Measurements from ENCODE around the gene GSTM5.
"Not testable (repeated sequence)": the region's sequence is repeated elsewhere in the genome, so short reads cannot be mapped to it uniquely, and the experiment has no call there.

The GSTM5 gene

GRCh38 chr1:109697066-109697465 is 15.0 kb upstream of the GSTM5 start:
- no peak for DNase-seq (ENCODE audit: low read depth in 2 of 2)

GRCh38 chr1:109697861-109698260 is 14.2 kb upstream of the GSTM5 start:
- not testable (repeated sequence) for DNase-seq (ENCODE audit: low read depth in 2 of 2)

GRCh38 chr1:109702940-109703339 is 9.1 kb upstream of the GSTM5 start:
- DNase-seq (ENCODE audit: low read depth in 2 of 2), result not testable (repeated sequence)

- DNase-seq (ENCODE audit: low read depth in 2 of 2), result no peak
Measured at GRCh38 chr1:109704173-109704572, 7.9 kb upstream of the GSTM5 start.

GRCh38 chr1:109705411-109705810 is 6.6 kb upstream of the GSTM5 start:
- no peak for DNase-seq (ENCODE audit: low read depth in 2 of 2)

GRCh38 chr1:109708949-109709348 is 3.1 kb upstream of the GSTM5 start:
- DNase-seq (ENCODE audit: low read depth in 2 of 2), result not testable (repeated sequence)

GRCh38 chr1:109709822-109710221 is 2.2 kb upstream of the GSTM5 start:
- not testable (repeated sequence) for DNase-seq (ENCODE audit: low read depth in 2 of 2)

- no peak for DNase-seq (ENCODE audit: low read depth in 2 of 2)
Measured at GRCh38 chr1:109712321-109712864, 342 bp downstream of the GSTM5 start.

- no peak for DNase-seq (ENCODE audit: low read depth in 2 of 2)
Measured at GRCh38 chr1:109713636-109714035, 1.6 kb downstream of the GSTM5 start.

GRCh38 chr1:109714661-109715372 is 2.8 kb downstream of the GSTM5 start:
- no peak for DNase-seq (ENCODE audit: low read depth in 2 of 2)

- no peak for DNase-seq (ENCODE audit: low read depth in 2 of 2)
Measured at GRCh38 chr1:109716121-109716520, 4.1 kb downstream of the GSTM5 start.

GRCh38 chr1:109716570-109717090 is 4.6 kb downstream of the GSTM5 start:
- no peak for DNase-seq (ENCODE audit: low read depth in 2 of 2)

- DNase-seq (ENCODE audit: low read depth in 2 of 2), result no peak
Measured at GRCh38 chr1:109717729-109718128, 5.7 kb downstream of the GSTM5 start.

GRCh38 chr1:109718495-109718894 is 6.4 kb downstream of the GSTM5 start:
- no peak for DNase-seq (ENCODE audit: low read depth in 2 of 2)

GRCh38 chr1:109719337-109719837 is 7.3 kb downstream of the GSTM5 start:
- no peak for DNase-seq (ENCODE audit: low read depth in 2 of 2)

- DNase-seq (ENCODE audit: low read depth in 2 of 2), result no peak
Measured at GRCh38 chr1:109721042-109721441, 9.0 kb downstream of the GSTM5 start.

GRCh38 chr1:109721971-109722370 is 9.9 kb downstream of the GSTM5 start:
- no peak for DNase-seq (ENCODE audit: low read depth in 2 of 2)

GRCh38 chr1:109722908-109723691 is 11.0 kb downstream of the GSTM5 start:
- no peak for DNase-seq (ENCODE audit: low read depth in 2 of 2)

- DNase-seq (ENCODE audit: low read depth in 2 of 2), result no peak
Measured at GRCh38 chr1:109724933-109725332, 12.9 kb downstream of the GSTM5 start.

GRCh38 chr1:109725510-109725909 is 13.5 kb downstream of the GSTM5 start:
- no peak for DNase-seq (ENCODE audit: low read depth in 2 of 2)

GRCh38 chr1:109726007-109726406 is 14.0 kb downstream of the GSTM5 start:
- no peak for DNase-seq (ENCODE audit: low read depth in 2 of 2)

GRCh38 chr1:109726728-109727373 is 14.8 kb downstream of the GSTM5 start:
- DNase-seq (ENCODE audit: low read depth in 2 of 2), result no peak

Data from stimulated activated CD8-positive, alpha-beta memory T cell treated with anti-CD3 and anti-CD28 coated beads, Interleukin-7, amount 100 ng/mL, for 4 hours (primary cell).